Stomach (tissue), 9 donors: ENCODE results near the gene PLA2G5. TPM values are rescaled to one million over a fixed set of nuclear protein-coding genes. Genes with fewer than 3 reads are reported as not detected.
"Not testable (repeated sequence)": the region's sequence is repeated elsewhere in the genome, so short reads cannot be mapped to it uniquely, and the experiment has no call there.

ENCODE experiments used
- DNase-seq, 2 donors: peaks; one replicate each; pipeline versions ENCODE4 v3.0.0 to v3.0.0-alpha.2; 2013 to 2019
- H3K27ac ChIP-seq, 5 donors: fragments of 200-600 bp in 4 of 5; sonication (generic) in 4 of 5; one replicate each; pipeline ENCODE4 v1.5.1; 2013 to 2019; ENCODE audit warnings: mild to moderate bottlenecking in 1 of 5, moderate library complexity in 1 of 5
- H3K27me3 ChIP-seq, 3 donors: fragments of 200-600 bp; sonication (generic); one replicate each; pipeline ENCODE4 v1.5.1; 2017 to 2019; ENCODE audit warnings: mixed run types in 1 of 3
- H3K36me3 ChIP-seq, 4 donors: fragments of 200-600 bp; sonication (generic); 1 replicate in 3 of 4; 2 replicates in 1 of 4; pipeline ENCODE4 v1.5.1; 2016 to 2019
- H3K4me1 ChIP-seq, 4 donors: fragments of 200-600 bp; sonication (generic); one replicate each; pipeline ENCODE4 v1.5.1; 2016 to 2019
- H3K4me3 ChIP-seq, 4 donors: fragments of 200-600 bp; sonication (generic) in 3 of 4; one replicate each; pipeline ENCODE4 v1.5.1; 2016 to 2019; ENCODE audit warnings: mild to moderate bottlenecking in 1 of 4
- H3K9me3 ChIP-seq, 4 donors: fragments of 200-600 bp; sonication (generic); one replicate each; pipeline ENCODE4 v1.5.1; 2016 to 2019
- EP300 ChIP-seq: sonication (generic); formaldehyde crosslinking; IDR thresholded peaks from one replicate; pipeline ENCODE4 v1.6.1; 2017; ENCODE audit warnings: antibody characterized with exemption
- POLR2A ChIP-seq, 4 donors: fragments of 450-650 bp; IDR thresholded peaks; one replicate each; pipeline ENCODE4 v1.6.1; 2016; ENCODE audit warnings: antibody characterized with exemption in 4 of 4, control low read depth in 2 of 4, mild to moderate bottlenecking in 1 of 4, moderate library complexity in 1 of 4
- POLR2AphosphoS5 ChIP-seq, 3 donors: sonication (generic); formaldehyde crosslinking; IDR thresholded peaks; one replicate each; pipeline ENCODE4 v1.6.1; 2016; ENCODE audit warnings: antibody characterized with exemption in 3 of 3
- WGBS, 5 donors: extraction: QIAGEN DNeasy Blood & Tissue Kit in 3 of 5; methylation state at CpG; one replicate each; pipeline versions ENCODE4 v1.1.5 to v1.1.7; 2013 to 2018; 5-methylcytosine and 5-hydroxymethylcytosine counted together
- intact Hi-C: fragments of 100-400 bp; cut with DNase I; formaldehyde crosslinking; loops from one replicate; pipeline ENCODE4 v1.15.1; 2023; ENCODE audit warnings: low total_unique reads
- polyA plus RNA-seq, 3 donors: library from polyadenylated mRNA; stranded (reverse); fragments of 200-250 nt; gene quantifications; one replicate each; pipeline ENCODE4 v1.2.3, GENCODE V29; 2013
- total RNA-seq, 5 donors: library from RNA; depleted of rRNA; stranded (reverse); fragments of >200 nt; gene quantifications; one replicate each; pipeline versions ENCODE4 v1.1.0 to v1.2.3, GENCODE V29; 2014 to 2016
- TF ChIP-seq, protein P1 (sequence below), 7 experiments: fragments of 450-650 bp in 4 of 7; fragments of 200-600 bp in 3 of 7; sonication (generic) in 3 of 7; IDR thresholded peaks; one replicate each; pipeline ENCODE4 v1.5.1; 2016 to 2019; ENCODE audit warnings: antibody characterized with exemption in 7 of 7, control low read depth in 2 of 7, mild to moderate bottlenecking in 1 of 7
- donor health status: healthy with polysubstance abuse.
- donor health status: Bipolar disorder and iron deficiency.
- donor health status: healthy.

The PLA2G5 gene
- total and polyA plus RNA-seq, 8 donors, result 0.92 to 9.4 (median 4.7) TPM; not detected in 2

DNA sequence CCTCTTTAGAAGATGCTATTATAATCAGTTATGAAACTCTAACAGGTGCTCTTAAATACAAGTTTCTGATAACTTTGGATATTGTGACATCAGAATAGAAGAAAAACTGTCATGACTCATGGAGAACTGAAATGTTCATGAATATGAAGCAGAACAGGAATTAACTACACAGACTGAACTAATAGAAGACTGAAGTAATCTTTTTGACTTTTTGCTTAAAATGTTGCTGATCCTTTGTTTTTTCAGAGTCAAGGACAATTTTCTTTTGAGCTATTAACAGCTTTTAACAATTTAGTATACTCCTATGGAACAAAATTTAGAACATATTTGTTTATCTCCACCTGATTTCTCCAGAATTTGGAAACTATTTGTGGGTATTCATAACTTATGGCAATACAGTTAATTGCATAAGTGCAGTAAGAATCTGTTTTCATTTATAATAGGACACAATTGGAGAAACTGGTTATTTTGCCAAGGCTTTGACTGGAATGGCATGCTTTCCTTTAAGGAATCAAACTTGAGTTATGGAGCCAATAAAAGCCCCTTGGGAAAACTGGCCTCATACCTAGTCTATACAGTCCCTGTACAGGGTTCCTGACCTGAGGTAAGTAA, 18.7 kb upstream of the PLA2G5 start:
- no peaks in the 10 kb centered on the region for H3K27me3 ChIP-seq
- no peaks in the 10 kb centered on the region for H3K36me3 ChIP-seq
- no peak overlapping the region for H3K27ac ChIP-seq
- no peaks in the 10 kb centered on the region for H3K4me1 ChIP-seq
- H3K4me3 ChIP-seq, result no peak overlapping the region
- DNase-seq, result no peak
- peaks cover 0 to 19% (median 14%) of the 10 kb centered on the region in 4 donors for H3K9me3 ChIP-seq
- TF ChIP-seq POLR2A (IDR thresholded peaks at IDR 0.05), result no peak
- TF ChIP-seq, protein P1, sequence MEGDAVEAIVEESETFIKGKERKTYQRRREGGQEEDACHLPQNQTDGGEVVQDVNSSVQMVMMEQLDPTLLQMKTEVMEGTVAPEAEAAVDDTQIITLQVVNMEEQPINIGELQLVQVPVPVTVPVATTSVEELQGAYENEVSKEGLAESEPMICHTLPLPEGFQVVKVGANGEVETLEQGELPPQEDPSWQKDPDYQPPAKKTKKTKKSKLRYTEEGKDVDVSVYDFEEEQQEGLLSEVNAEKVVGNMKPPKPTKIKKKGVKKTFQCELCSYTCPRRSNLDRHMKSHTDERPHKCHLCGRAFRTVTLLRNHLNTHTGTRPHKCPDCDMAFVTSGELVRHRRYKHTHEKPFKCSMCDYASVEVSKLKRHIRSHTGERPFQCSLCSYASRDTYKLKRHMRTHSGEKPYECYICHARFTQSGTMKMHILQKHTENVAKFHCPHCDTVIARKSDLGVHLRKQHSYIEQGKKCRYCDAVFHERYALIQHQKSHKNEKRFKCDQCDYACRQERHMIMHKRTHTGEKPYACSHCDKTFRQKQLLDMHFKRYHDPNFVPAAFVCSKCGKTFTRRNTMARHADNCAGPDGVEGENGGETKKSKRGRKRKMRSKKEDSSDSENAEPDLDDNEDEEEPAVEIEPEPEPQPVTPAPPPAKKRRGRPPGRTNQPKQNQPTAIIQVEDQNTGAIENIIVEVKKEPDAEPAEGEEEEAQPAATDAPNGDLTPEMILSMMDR (IDR thresholded peaks at IDR 0.05), result no peak
- TF ChIP-seq EP300, result no peak
- TF ChIP-seq POLR2AphosphoS5 (IDR thresholded peaks at IDR 0.05), result no peak
- intact Hi-C loops, result no loop called here

DNA sequence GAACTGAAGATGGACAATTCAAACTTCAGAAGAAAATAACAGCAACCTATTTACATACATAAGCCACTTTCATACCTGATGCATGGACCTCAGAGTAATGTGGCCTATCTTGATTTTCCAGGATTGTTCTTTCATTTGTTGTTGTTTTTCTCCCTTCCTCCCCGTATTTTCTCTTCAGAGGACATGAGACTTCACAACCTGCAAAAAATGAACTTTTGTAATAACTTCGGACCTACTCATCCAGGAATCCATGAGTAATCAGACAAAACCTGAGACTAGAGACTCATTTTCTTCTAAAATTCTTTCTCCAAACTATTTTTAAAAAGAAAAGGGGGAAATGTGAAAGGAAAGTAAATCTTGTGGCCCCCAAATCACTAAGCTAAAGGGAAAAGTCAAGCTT, 17.6 kb upstream of the PLA2G5 start:
- H3K9me3 ChIP-seq, result peaks cover 0 to 19% (median 14%) of the 10 kb centered on the region in 4 donors
- H3K4me3 ChIP-seq, result no peak overlapping the region
- DNase-seq, result no peak
- no peak overlapping the region for H3K27ac ChIP-seq
- H3K4me1 ChIP-seq, result no peaks in the 10 kb centered on the region
- WGBS, 5 donors, result 67 to 82% (median 73%) methylated on average over 2 of the region's 2 CpGs
- H3K36me3 ChIP-seq, result no peaks in the 10 kb centered on the region
- intact Hi-C loops, result no loop called here
- TF ChIP-seq POLR2A (IDR thresholded peaks at IDR 0.05) (no peak), EP300 (no peak)
- no peaks in the 10 kb centered on the region for H3K27me3 ChIP-seq

DNA sequence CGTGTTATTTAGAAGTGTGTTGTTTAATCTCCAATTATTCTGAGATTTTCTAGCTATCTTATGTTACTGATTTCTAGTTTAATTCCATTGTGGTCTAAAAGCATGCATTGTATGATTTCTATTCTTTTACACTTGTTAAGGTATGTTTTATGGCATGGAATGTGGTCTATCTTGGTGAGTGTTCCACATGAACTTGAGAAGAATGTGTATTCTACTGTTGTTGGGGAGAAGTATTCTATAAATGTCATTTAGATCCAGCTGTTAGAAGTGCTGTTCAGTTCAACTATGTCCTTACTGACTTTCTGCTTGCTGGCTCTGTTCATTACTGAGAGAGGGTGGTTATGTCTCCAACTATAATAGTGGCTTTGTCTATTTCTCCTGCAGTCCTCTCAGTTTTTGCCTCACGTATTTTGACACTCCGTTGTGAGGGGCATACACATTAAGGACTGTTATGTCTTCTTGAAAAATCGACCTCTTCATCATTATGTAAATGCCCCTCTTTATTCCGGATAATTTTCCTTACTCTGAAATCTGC, 12.0 kb upstream of the PLA2G5 start:
- no peak for DNase-seq
- TF ChIP-seq POLR2AphosphoS5 (IDR thresholded peaks at IDR 0.05) (no peak), POLR2A (IDR thresholded peaks at IDR 0.05) (no peak), EP300 (no peak)
- TF ChIP-seq, protein P1 (IDR thresholded peaks at IDR 0.05), result no peak
- WGBS, 5 donors, result 63 to 75% (median 67%) methylated on average over 5 of the region's 5 CpGs
- no peaks in the 10 kb centered on the region for H3K9me3 ChIP-seq
- H3K36me3 ChIP-seq, result no peaks in the 10 kb centered on the region
- H3K27ac ChIP-seq, result no peak overlapping the region
- no peaks in the 10 kb centered on the region for H3K27me3 ChIP-seq
- intact Hi-C loops, result no loop called here
- H3K4me1 ChIP-seq, result peaks cover 0 to 19% (median 0%) of the 10 kb centered on the region in 4 donors
- H3K4me3 ChIP-seq, result no peak overlapping the region

- TF ChIP-seq EP300 (no peak), POLR2AphosphoS5 (IDR thresholded peaks at IDR 0.05) (no peak), POLR2A (IDR thresholded peaks at IDR 0.05) (no peak)
- TF ChIP-seq, protein P1 (IDR thresholded peaks at IDR 0.05), result no peak
- peak in 1 of 2 donors; percentile 12 for DNase-seq
These were observed 11.5 kb upstream of the PLA2G5 start for GRCh38 chr1:20058531-20058930.

DNA sequence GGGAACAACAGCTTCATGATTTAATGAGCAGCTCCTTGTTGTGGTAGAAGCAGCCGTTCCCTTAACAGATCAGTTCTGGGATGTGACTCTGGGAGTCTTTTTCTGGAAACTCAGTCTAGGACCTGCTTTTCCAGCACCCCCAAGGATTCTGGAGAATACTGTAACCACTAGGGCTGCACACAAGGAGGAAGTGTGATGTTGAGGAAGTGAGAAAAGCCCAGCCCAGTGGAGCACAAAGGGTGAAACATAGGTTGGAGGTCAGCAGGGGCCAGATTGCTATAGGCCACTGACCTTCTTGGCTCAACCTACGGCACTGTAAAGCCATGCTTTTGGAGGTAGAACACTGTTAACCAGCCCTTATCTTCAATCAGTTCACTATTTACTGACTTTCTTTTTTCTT, 10.1 kb upstream of the PLA2G5 start:
- Histone ChIP-seq H3K4me3 (no peak overlapping the region), H3K4me1 (peaks cover 0 to 19% (median 0%) of the 10 kb centered on the region in 4 donors), H3K27ac (no peak overlapping the region), H3K27me3 (no peaks in the 10 kb centered on the region), H3K9me3 (no peaks in the 10 kb centered on the region), H3K36me3 (no peaks in the 10 kb centered on the region)
- DNase-seq, result no peak
- no peak for TF ChIP-seq EP300
- intact Hi-C loops, result no loop called here
- WGBS, 5 donors, result 40 to 68% (median 43%) methylated on average over 2 of the region's 2 CpGs

More at GRCh38 chr1:20058531-20058930, 11.5 kb upstream of the PLA2G5 start:
- Histone ChIP-seq H3K36me3 (no peaks in the 10 kb centered on the region), H3K27me3 (no peaks in the 10 kb centered on the region), H3K4me1 (peaks cover 0 to 19% (median 0%) of the 10 kb centered on the region in 4 donors), H3K27ac (no peak overlapping the region), H3K9me3 (no peaks in the 10 kb centered on the region), H3K4me3 (no peak overlapping the region)
- intact Hi-C loops, result no loop called here
- 6 to 17% (median 7%) methylated on average over 1 of the region's 1 CpG for WGBS, 5 donors

DNA sequence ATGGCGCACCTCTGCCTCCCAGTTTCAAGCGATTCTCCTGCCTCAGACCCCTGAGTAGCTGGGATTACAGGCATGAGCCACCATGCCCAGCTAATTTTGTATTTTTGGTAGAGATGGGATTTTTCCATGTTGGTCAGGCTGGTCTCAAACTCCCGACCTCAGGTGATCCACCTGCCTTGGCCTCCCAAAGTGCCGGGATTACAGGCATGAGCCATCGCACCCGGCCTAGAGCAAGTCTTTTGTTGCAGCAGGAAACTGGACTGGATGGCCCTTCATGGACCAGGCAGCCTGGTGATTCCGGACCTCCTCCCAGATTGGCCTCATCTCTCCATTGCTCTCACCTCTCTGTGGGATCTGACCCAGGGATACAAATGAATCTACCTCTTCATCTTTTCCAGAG, 9.2 kb upstream of the PLA2G5 start:
- H3K9me3 ChIP-seq, result not testable (repeated sequence)
- 92 to 98% (median 96%) methylated on average over 4 to 7 of the region's 7 CpGs for WGBS, 5 donors

More for the DNA sequence above, 9.2 kb upstream of the PLA2G5 start:
- DNase-seq, H3K36me3 ChIP-seq, H3K27ac ChIP-seq, intact Hi-C loops, H3K4me3 ChIP-seq, H3K27me3 ChIP-seq: not testable (repeated sequence)
- peaks cover 0 to 19% (median 0%) of the 10 kb centered on the region in 4 donors for H3K4me1 ChIP-seq
